Right lobe of liver (tissue), 6 donors: ENCODE data around the gene INKA1. TPM values are rescaled to one million over a fixed set of nuclear protein-coding genes. Genes with fewer than 3 reads are reported as not detected.

Experiments
- ATAC-seq, 4 donors: fragments of 200-7000 bp; cut with Tn5 transposase; one replicate each; pipeline ENCODE4 v1.9.1; 2020; ENCODE audit warnings: mild to moderate bottlenecking in 4 of 4, moderate library complexity in 4 of 4
- DNase-seq, 3 donors: peaks; one replicate each; pipeline ENCODE4 v3.0.0-alpha.2; 2020
- H3K27ac ChIP-seq, 3 donors: fragments of 200-600 bp; one replicate each; pipeline ENCODE4 v1.8.0; 2022
- H3K27me3 ChIP-seq, 2 donors: fragments of 200-600 bp; one replicate each; pipeline ENCODE4 v1.8.0; 2022
- H3K36me3 ChIP-seq, 4 donors: fragments of 200-600 bp; sonication (generic) in 1 of 4; one replicate each; pipeline versions ENCODE4 v1.5.1 to v1.8.0; 2017 to 2022; ENCODE audit warnings: control low read depth in 1 of 4
- H3K4me1 ChIP-seq, 4 donors: fragments of 200-600 bp; sonication (generic) in 1 of 4; one replicate each; pipeline versions ENCODE4 v1.5.1 to v1.8.0; 2017 to 2022; ENCODE audit warnings: control low read depth in 1 of 4
- H3K4me3 ChIP-seq, 3 donors: fragments of 200-600 bp; one replicate each; pipeline ENCODE4 v1.8.0; 2022
- H3K9me3 ChIP-seq, 4 donors: fragments of 200-600 bp; sonication (generic) in 1 of 4; one replicate each; pipeline versions ENCODE4 v1.5.1 to v1.8.0; 2017 to 2022; ENCODE audit warnings: control low read depth in 1 of 4
- CTCF ChIP-seq, 4 donors: fragments of 200-600 bp in 3 of 4; fragments of 450-650 bp in 1 of 4; IDR thresholded peaks; one replicate each; pipeline versions ENCODE4 v1.5.1 to v1.8.0; 2016 to 2022; ENCODE audit warnings: antibody characterized with exemption in 4 of 4, mild to moderate bottlenecking in 2 of 4
- POLR2A ChIP-seq: fragments of 450-650 bp; IDR thresholded peaks from one replicate; pipeline ENCODE4 v1.6.1; 2017; ENCODE audit warnings: antibody characterized with exemption, mild to moderate bottlenecking
- WGBS: methylation state at CpG from one replicate; pipeline ENCODE4 v1.1.6; 2018; ENCODE audit warnings: low coverage, low lambda C conversion rate; ENCODE audit not compliant: insufficient coverage; ENCODE audit errors: missing lambda C conversion rate; 5-methylcytosine and 5-hydroxymethylcytosine counted together
- intact Hi-C, 2 donors: fragments of 100-400 bp; cut with DNase I; formaldehyde crosslinking; loops; one replicate each; pipeline versions ENCODE4 v1.11.2 to v1.14.1; 2022
- total RNA-seq, 6 experiments: library from RNA; depleted of rRNA in 2 of 6; stranded (reverse); fragments of >200 nt in 2 of 6; fragmentation: NEBNext Ultra II Directional in 3 of 6; extraction: Animal tissue kit (Norgen Biotek cat#: 25700) in 3 of 6; gene quantifications; one replicate each; pipeline versions ENCODE4 v1.1.0 to v1.2.4, GENCODE V29; 2016 to 2023
- donor health status: DM: no; HTN: yes; CAD: no.
- donor health status: DM: no; HTN: no; CAD: no.
- donor health status: DM: no; HTN: no; CAD: no.
- donor health status: DM: no; HTN: yes; CAD: no.
- donor health status: DM: no; HTN: yes; CAD: no.

INKA1 gene
- total RNA-seq, 6 experiments from 2014 or later = 0.46 to 1.2 (median 0.73) TPM

- 57% methylated on average over 1 of the region's 1 CpG for WGBS
- no peak for DNase-seq
- no peaks in the 10 kb centered on the region for H3K9me3 ChIP-seq
- TF ChIP-seq POLR2A (no peak), CTCF (IDR thresholded peaks at IDR 0.05) (no peak)
- intact Hi-C loops = no loop called here
- H3K36me3 ChIP-seq = no peaks in the 10 kb centered on the region
- no peak overlapping the region for H3K27ac ChIP-seq
- no peak overlapping the region for H3K4me3 ChIP-seq
- no peak for ATAC-seq
- H3K4me1 ChIP-seq = no peaks in the 10 kb centered on the region
- H3K27me3 ChIP-seq = no peaks in the 10 kb centered on the region
Measured at GRCh38 chr3:49759226-49759625, 43.8 kb upstream of the INKA1 start.

- no peaks in the 10 kb centered on the region for H3K27me3 ChIP-seq
- intact Hi-C loops = no loop called here
- no peaks in the 10 kb centered on the region for H3K36me3 ChIP-seq
- H3K9me3 ChIP-seq = no peaks in the 10 kb centered on the region
- ATAC-seq (no peak), DNase-seq (no peak)
- TF ChIP-seq CTCF (IDR thresholded peaks at IDR 0.05) (no peak), POLR2A (no peak)
- no peaks in the 10 kb centered on the region for H3K4me1 ChIP-seq
- H3K27ac ChIP-seq = no peak overlapping the region
- H3K4me3 ChIP-seq = no peak overlapping the region
- WGBS = 86% methylated on average over 3 of the region's 3 CpGs
Measured at GRCh38 chr3:49761661-49762060, 41.4 kb upstream of the INKA1 start.

GRCh38 chr3:49763981-49764380, 39.1 kb upstream of the INKA1 start:
- Histone ChIP-seq H3K9me3 (no peaks in the 10 kb centered on the region), H3K36me3 (no peaks in the 10 kb centered on the region), H3K4me3 (no peak overlapping the region), H3K27me3 (no peaks in the 10 kb centered on the region), H3K4me1 (peaks cover 0 to 1% (median 0%) of the 10 kb centered on the region in 4 donors), H3K27ac (no peak overlapping the region)
- TF ChIP-seq POLR2A = no peak
- no peak for TF ChIP-seq CTCF (IDR thresholded peaks at IDR 0.05)
- WGBS = 91% methylated on average over 4 of the region's 4 CpGs
- DNase-seq = no peak
- ATAC-seq = no peak
- intact Hi-C loops = no loop called here

- Histone ChIP-seq H3K27me3 (no peaks in the 10 kb centered on the region), H3K4me1 (peaks cover 0 to 4% (median 0%) of the 10 kb centered on the region in 4 donors), H3K4me3 (no peak overlapping the region), H3K9me3 (no peaks in the 10 kb centered on the region), H3K36me3 (no peaks in the 10 kb centered on the region), H3K27ac (no peak overlapping the region)
- WGBS = 47% methylated on average over 3 of the region's 3 CpGs
- ATAC-seq = peak in 2 of 4 donors; percentile 33 to 46
- intact Hi-C loops = no loop called here
- TF ChIP-seq CTCF (IDR thresholded peaks at IDR 0.05) (no peak), POLR2A (no peak)
- no peak for DNase-seq
Measured at GRCh38 chr3:49769286-49769915, 33.7 kb upstream of the INKA1 start.

- H3K27me3 ChIP-seq = no peaks in the 10 kb centered on the region
- intact Hi-C loops = no loop called here
- H3K27ac ChIP-seq = no peak overlapping the region
- peaks cover 0 to 4% (median 0%) of the 10 kb centered on the region in 4 donors for H3K4me1 ChIP-seq
- H3K4me3 ChIP-seq = no peak overlapping the region
- no peaks in the 10 kb centered on the region for H3K9me3 ChIP-seq
- TF ChIP-seq POLR2A = no peak
- no peak for TF ChIP-seq CTCF (IDR thresholded peaks at IDR 0.05)
- H3K36me3 ChIP-seq = no peaks in the 10 kb centered on the region
- no peak for ATAC-seq
- no peak for DNase-seq
Measured at GRCh38 chr3:49769926-49770325, 33.1 kb upstream of the INKA1 start.
